Activated T-cell treated with anti-CD3 and anti-CD28 coated beads for 48 hours (primary cell): ENCODE measurements around the gene HDAC4.
"Not testable (repeated sequence)": the region's sequence is repeated elsewhere in the genome, so short reads cannot be mapped to it uniquely, and the experiment has no call there.

Experiments
- DNase-seq: peaks from one replicate; pipeline ENCODE4 v3.0.0-alpha.2; 2020; ENCODE audit warnings: low read depth

Gene HDAC4

GRCh38 chr2:239184968-239185903 is 215.6 kb downstream of the HDAC4 start:
- DNase-seq: no peak

GRCh38 chr2:239184179-239184578 is 216.6 kb downstream of the HDAC4 start:
- DNase-seq: no peak

- DNase-seq: no peak
Measured at GRCh38 chr2:239182981-239183791, 217.6 kb downstream of the HDAC4 start.

- no peak for DNase-seq
Measured at GRCh38 chr2:239181903-239182581, 218.8 kb downstream of the HDAC4 start.

- DNase-seq: no peak
Measured at GRCh38 chr2:239181074-239181902, 219.5 kb downstream of the HDAC4 start.

GRCh38 chr2:239180526-239181073 is 220.2 kb downstream of the HDAC4 start:
- DNase-seq: no peak

- DNase-seq: no peak
Measured at GRCh38 chr2:239179851-239180371, 220.9 kb downstream of the HDAC4 start.

GRCh38 chr2:239178954-239179353 is 221.9 kb downstream of the HDAC4 start:
- DNase-seq: no peak

GRCh38 chr2:239178484-239178883 is 222.3 kb downstream of the HDAC4 start:
- no peak for DNase-seq

GRCh38 chr2:239177908-239178307 is 222.9 kb downstream of the HDAC4 start:
- no peak for DNase-seq

GRCh38 chr2:239177325-239177724 is 223.5 kb downstream of the HDAC4 start:
- no peak for DNase-seq

- not testable (repeated sequence) for DNase-seq
Measured at GRCh38 chr2:239176138-239176803, 224.5 kb downstream of the HDAC4 start.

- DNase-seq: no peak
Measured at GRCh38 chr2:239175181-239175580, 225.6 kb downstream of the HDAC4 start.

- no peak for DNase-seq
Measured at GRCh38 chr2:239173301-239173700, 227.5 kb downstream of the HDAC4 start.

GRCh38 chr2:239171643-239172042 is 229.2 kb downstream of the HDAC4 start:
- DNase-seq: no peak

GRCh38 chr2:239169311-239170048 is 231.3 kb downstream of the HDAC4 start:
- DNase-seq: no peak

- DNase-seq: no peak
Measured at GRCh38 chr2:239168575-239168974, 232.2 kb downstream of the HDAC4 start.

GRCh38 chr2:239167766-239168444 is 232.9 kb downstream of the HDAC4 start:
- no peak for DNase-seq
